ENCODE measurements around the gene RAB5B. TPM values are rescaled to one million over a fixed set of nuclear protein-coding genes. Genes with fewer than 3 reads are reported as not detected.

Gene RAB5B
- total RNA-seq, 6 experiments from 2014 or later = 90.2 to 107 (median 96.5) TPM

DNA sequence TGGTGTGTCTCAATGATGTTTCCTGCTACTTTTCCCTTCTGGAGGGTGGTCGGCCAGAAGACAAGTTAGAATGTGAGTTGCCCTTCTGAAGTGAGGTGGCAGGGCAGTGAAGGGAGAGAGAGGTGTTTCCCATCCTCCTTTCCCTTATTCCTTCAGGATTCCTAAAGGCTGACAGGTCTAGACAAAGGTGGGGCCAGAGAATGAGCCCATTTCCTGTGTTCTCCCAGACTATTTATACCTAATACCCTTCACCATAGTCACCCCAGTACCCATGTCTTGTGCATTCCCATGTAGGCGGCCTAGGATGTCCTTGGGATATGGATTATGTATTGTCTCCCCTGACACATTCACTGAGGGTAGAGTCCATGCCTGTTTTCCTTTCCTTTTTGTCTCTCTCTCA, 35.9 kb upstream of the RAB5B start:
- Mint-ChIP-seq H3K9me3 (no peaks in the 10 kb centered on the region), H3K4me1 (ENCODE audit: low read depth) (peaks cover 81% of the 10 kb centered on the region), H3K36me3 (ENCODE audit: low read depth) (peaks cover 24% of the 10 kb centered on the region), H3K27me3 (ENCODE audit: insufficient read depth) (no peaks in the 10 kb centered on the region; the same call in 1 of the 2 replicates), H3K4me3 (no peak overlapping the region), H3K27ac (peak overlapping the region; percentile 74)
- TF ChIP-seq, protein P1, sequence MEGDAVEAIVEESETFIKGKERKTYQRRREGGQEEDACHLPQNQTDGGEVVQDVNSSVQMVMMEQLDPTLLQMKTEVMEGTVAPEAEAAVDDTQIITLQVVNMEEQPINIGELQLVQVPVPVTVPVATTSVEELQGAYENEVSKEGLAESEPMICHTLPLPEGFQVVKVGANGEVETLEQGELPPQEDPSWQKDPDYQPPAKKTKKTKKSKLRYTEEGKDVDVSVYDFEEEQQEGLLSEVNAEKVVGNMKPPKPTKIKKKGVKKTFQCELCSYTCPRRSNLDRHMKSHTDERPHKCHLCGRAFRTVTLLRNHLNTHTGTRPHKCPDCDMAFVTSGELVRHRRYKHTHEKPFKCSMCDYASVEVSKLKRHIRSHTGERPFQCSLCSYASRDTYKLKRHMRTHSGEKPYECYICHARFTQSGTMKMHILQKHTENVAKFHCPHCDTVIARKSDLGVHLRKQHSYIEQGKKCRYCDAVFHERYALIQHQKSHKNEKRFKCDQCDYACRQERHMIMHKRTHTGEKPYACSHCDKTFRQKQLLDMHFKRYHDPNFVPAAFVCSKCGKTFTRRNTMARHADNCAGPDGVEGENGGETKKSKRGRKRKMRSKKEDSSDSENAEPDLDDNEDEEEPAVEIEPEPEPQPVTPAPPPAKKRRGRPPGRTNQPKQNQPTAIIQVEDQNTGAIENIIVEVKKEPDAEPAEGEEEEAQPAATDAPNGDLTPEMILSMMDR (IDR thresholded peaks at IDR 0.05) = no peak
- peak; percentile 44 for DNase-seq

DNA sequence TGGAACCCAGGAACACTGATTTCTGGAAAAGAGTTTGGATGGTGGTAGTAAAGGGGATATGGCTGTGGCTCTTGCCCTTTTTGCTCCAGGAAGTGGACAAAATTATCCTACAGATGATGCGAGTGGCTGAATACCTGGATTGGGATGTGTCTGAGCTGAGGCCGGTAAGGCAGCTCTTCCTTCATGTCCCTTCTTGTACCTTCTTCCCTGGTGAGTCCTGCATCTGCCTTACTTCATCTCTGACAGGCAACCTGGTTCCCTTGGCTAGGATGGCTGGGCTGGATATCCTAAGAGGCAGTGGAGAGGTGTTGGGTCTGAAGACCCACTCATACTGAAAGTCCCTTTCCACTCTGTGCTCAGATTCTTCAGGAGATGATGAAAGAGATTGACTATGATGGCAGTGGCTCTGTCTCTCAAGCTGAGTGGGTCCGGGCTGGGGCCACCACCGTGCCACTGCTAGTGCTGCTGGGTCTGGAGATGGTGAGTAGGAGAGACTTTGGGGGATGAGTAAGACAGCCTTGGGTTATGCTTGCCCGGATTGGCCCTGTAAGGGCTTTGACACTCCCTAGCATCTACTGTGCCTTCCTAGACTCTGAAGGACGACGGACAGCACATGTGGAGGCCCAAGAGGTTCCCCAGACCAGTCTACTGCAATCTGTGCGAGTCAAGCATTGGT, 34.9 kb upstream of the RAB5B start:
- TF ChIP-seq, protein P1 (IDR thresholded peaks at IDR 0.05) = no peak
- Mint-ChIP-seq H3K36me3 (ENCODE audit: low read depth) (peaks cover 24% of the 10 kb centered on the region), H3K4me1 (ENCODE audit: low read depth) (peaks cover 71% of the 10 kb centered on the region), H3K27me3 (ENCODE audit: insufficient read depth) (no peaks in the 10 kb centered on the region; the same call in 1 of the 2 replicates), H3K9me3 (no peaks in the 10 kb centered on the region), H3K4me3 (no peak overlapping the region), H3K27ac (peak overlapping the region; percentile 74)
- DNase-seq = no peak

- TF ChIP-seq, protein P1 (IDR thresholded peaks at IDR 0.05) = peak; percentile 96
- H3K4me3 Mint-ChIP-seq = no peak overlapping the region
- peaks cover 24% of the 10 kb centered on the region for H3K36me3 Mint-ChIP-seq (ENCODE audit: low read depth)
- no peaks in the 10 kb centered on the region for H3K9me3 Mint-ChIP-seq
- no peaks in the 10 kb centered on the region; the same call in 1 of the 2 replicates for H3K27me3 Mint-ChIP-seq (ENCODE audit: insufficient read depth)
- peaks cover 59% of the 10 kb centered on the region for H3K4me1 Mint-ChIP-seq (ENCODE audit: low read depth)
- H3K27ac Mint-ChIP-seq = peak overlapping the region; percentile 74
- DNase-seq = peak; percentile 80
Measured at GRCh38 chr12:55940065-55940732, 33.7 kb upstream of the RAB5B start.

DNA sequence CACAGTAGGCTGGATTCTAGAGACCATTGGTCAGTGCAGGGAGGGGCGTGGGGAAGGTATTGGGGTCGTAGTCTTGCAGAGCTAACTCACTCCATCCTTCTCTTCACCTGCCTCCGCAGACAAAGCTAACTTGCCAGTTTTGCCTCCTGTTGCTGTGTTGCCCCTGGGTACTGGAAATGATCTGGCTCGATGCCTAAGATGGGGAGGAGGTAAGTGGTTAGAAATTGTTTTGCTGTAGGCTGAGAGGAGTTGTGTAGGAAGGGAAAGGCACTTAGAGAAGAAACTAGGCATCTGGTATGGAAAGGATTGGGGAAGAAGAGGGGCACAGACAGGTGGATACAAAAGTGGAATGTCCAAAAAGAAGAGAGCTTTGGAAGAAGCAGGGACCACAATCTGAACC, 31.8 kb upstream of the RAB5B start:
- Mint-ChIP-seq H3K27ac (no peak overlapping the region), H3K27me3 (ENCODE audit: insufficient read depth) (no peaks in the 10 kb centered on the region; the same call in 1 of the 2 replicates), H3K36me3 (ENCODE audit: low read depth) (peaks cover 26% of the 10 kb centered on the region), H3K4me1 (ENCODE audit: low read depth) (peaks cover 42% of the 10 kb centered on the region), H3K9me3 (no peaks in the 10 kb centered on the region), H3K4me3 (no peak overlapping the region)
- DNase-seq = no peak
- TF ChIP-seq, protein P1 (IDR thresholded peaks at IDR 0.05) = no peak

- no peaks in the 10 kb centered on the region for H3K9me3 Mint-ChIP-seq
- TF ChIP-seq, protein P1 (IDR thresholded peaks at IDR 0.05) = no peak
- H3K4me1 Mint-ChIP-seq (ENCODE audit: low read depth) = peaks cover 36% of the 10 kb centered on the region
- no peak for DNase-seq
- H3K4me3 Mint-ChIP-seq = no peak overlapping the region
- H3K27me3 Mint-ChIP-seq (ENCODE audit: insufficient read depth) = no peaks in the 10 kb centered on the region; the same call in 1 of the 2 replicates
- H3K27ac Mint-ChIP-seq = no peak overlapping the region; the same call in 1 of the 2 replicates
- H3K36me3 Mint-ChIP-seq (ENCODE audit: low read depth) = peaks cover 22% of the 10 kb centered on the region
Measured at GRCh38 chr12:55942577-55943136, 31.2 kb upstream of the RAB5B start.

Measured in HFFc6 (cell line).